Liver (tissue), 3 donors: ENCODE data around the gene CEP43.

Experiments used
- EGR1 ChIP-seq, 2 donors: IDR thresholded peaks; 2 replicates each; pipeline ENCODE4 v1.6.1; 2016 to 2018; ENCODE audit warnings: antibody characterized with exemption in 2 of 2, low read depth in 2 of 2
- FOXA2 ChIP-seq: IDR thresholded peaks from 2 replicates; pipeline ENCODE4 v1.6.1; 2016; ENCODE audit warnings: antibody characterized with exemption
- HNF4A ChIP-seq, 2 donors: conservative IDR thresholded peaks; 2 replicates each; pipeline ENCODE4 v1.6.1; 2016; ENCODE audit warnings: antibody characterized with exemption in 2 of 2, mild to moderate bottlenecking in 2 of 2
- TAF1 ChIP-seq: conservative IDR thresholded peaks from 2 replicates; pipeline ENCODE4 v1.6.1; 2016; ENCODE audit warnings: antibody characterized with exemption, mild to moderate bottlenecking
- TF ChIP-seq, protein P1 (sequence below): fragments of 150-350 bp; IDR thresholded peaks from 2 replicates; pipeline ENCODE4 v1.5.1; 2017; ENCODE audit warnings: improper control_type of control experiment, low read depth, low read length; ENCODE audit not compliant: missing input control
- TF ChIP-seq, protein P2 (sequence below): IDR thresholded peaks from 2 replicates; pipeline ENCODE4 v1.6.1; 2016; ENCODE audit warnings: antibody characterized with exemption
- TF ChIP-seq, protein P3 (sequence below): IDR thresholded peaks from 2 replicates; pipeline ENCODE4 v1.6.1; 2016; ENCODE audit warnings: antibody characterized with exemption, mild to moderate bottlenecking
- donor health status: healthy.
- donor health status: healthy.

DNA sequence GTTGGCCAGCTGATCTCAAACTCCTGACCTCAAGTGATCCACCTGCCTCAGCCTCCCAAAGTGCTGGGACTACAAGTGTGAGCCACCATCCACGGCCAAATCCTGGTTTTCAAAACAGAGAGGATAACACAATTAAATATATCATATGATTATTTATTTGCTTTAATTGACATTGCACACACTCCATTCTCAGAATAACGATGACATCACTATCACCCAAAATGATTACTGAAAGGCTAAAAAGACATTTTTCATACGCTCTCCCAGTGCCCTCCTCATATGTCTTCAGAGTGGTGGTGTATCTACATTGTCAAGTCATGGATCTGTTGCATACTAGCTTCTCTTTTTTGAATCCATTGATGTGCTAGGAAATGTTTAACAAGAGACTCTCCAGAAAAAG is 18.5 kb upstream of the CEP43 start:
- TF ChIP-seq, protein P1, sequence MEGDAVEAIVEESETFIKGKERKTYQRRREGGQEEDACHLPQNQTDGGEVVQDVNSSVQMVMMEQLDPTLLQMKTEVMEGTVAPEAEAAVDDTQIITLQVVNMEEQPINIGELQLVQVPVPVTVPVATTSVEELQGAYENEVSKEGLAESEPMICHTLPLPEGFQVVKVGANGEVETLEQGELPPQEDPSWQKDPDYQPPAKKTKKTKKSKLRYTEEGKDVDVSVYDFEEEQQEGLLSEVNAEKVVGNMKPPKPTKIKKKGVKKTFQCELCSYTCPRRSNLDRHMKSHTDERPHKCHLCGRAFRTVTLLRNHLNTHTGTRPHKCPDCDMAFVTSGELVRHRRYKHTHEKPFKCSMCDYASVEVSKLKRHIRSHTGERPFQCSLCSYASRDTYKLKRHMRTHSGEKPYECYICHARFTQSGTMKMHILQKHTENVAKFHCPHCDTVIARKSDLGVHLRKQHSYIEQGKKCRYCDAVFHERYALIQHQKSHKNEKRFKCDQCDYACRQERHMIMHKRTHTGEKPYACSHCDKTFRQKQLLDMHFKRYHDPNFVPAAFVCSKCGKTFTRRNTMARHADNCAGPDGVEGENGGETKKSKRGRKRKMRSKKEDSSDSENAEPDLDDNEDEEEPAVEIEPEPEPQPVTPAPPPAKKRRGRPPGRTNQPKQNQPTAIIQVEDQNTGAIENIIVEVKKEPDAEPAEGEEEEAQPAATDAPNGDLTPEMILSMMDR, result no peak
- TF ChIP-seq TAF1 (no peak), HNF4A (conservative IDR thresholded peaks at IDR 0.05) (no peak), FOXA2 (no peak), EGR1 (IDR thresholded peaks at IDR 0.05; ENCODE audit: low read depth in 2 of 2) (no peak)
- TF ChIP-seq, protein P2, sequence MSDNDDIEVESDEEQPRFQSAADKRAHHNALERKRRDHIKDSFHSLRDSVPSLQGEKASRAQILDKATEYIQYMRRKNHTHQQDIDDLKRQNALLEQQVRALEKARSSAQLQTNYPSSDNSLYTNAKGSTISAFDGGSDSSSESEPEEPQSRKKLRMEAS, result no peak
- TF ChIP-seq, protein P3, sequence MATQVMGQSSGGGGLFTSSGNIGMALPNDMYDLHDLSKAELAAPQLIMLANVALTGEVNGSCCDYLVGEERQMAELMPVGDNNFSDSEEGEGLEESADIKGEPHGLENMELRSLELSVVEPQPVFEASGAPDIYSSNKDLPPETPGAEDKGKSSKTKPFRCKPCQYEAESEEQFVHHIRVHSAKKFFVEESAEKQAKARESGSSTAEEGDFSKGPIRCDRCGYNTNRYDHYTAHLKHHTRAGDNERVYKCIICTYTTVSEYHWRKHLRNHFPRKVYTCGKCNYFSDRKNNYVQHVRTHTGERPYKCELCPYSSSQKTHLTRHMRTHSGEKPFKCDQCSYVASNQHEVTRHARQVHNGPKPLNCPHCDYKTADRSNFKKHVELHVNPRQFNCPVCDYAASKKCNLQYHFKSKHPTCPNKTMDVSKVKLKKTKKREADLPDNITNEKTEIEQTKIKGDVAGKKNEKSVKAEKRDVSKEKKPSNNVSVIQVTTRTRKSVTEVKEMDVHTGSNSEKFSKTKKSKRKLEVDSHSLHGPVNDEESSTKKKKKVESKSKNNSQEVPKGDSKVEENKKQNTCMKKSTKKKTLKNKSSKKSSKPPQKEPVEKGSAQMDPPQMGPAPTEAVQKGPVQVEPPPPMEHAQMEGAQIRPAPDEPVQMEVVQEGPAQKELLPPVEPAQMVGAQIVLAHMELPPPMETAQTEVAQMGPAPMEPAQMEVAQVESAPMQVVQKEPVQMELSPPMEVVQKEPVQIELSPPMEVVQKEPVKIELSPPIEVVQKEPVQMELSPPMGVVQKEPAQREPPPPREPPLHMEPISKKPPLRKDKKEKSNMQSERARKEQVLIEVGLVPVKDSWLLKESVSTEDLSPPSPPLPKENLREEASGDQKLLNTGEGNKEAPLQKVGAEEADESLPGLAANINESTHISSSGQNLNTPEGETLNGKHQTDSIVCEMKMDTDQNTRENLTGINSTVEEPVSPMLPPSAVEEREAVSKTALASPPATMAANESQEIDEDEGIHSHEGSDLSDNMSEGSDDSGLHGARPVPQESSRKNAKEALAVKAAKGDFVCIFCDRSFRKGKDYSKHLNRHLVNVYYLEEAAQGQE, result no peak
